Mesendoderm (in vitro differentiated cells): ENCODE measurements around the gene ZBBX.
A peak's percentile ranks its signal among the peaks of the same experiment; 100 is the strongest.

Experiments
- DNase-seq: peaks from one replicate; pipeline ENCODE4 v3.0.0; 2013
- H2AK5ac ChIP-seq: 2 replicates; pipeline ENCODE4 v1.6.1; 2013; ENCODE audit warnings: low read length, inconsistent platforms
- H2BK120ac ChIP-seq: 2 replicates; pipeline ENCODE4 v1.6.1; 2013; ENCODE audit warnings: low read depth, mild to moderate bottlenecking, low read length, moderate library complexity, mixed read lengths
- H2BK15ac ChIP-seq: replicated peaks from 2 replicates; pipeline ENCODE4 v1.6.1; 2013; ENCODE audit warnings: low read depth, mild to moderate bottlenecking, moderate library complexity
- H2BK5ac ChIP-seq: 2 replicates; pipeline ENCODE4 v1.6.1; 2013; ENCODE audit warnings: low read length, inconsistent platforms
- H3K18ac ChIP-seq: 2 replicates; pipeline ENCODE4 v1.6.1; 2013; ENCODE audit warnings: mild to moderate bottlenecking, low read length, mixed read lengths
- H3K23ac ChIP-seq: one replicate; pipeline ENCODE4 v1.6.1; 2013; ENCODE audit warnings: low read length
- H3K27ac ChIP-seq: 2 replicates; pipeline ENCODE4 v1.5.1; 2013; ENCODE audit warnings: low read depth, mild to moderate bottlenecking, inconsistent platforms, low read length, moderate library complexity
- H3K27me3 ChIP-seq: 2 replicates; pipeline ENCODE4 v1.6.1; 2013; ENCODE audit warnings: low read length, control low read depth, mild to moderate bottlenecking, inconsistent platforms; ENCODE audit not compliant: insufficient read depth, poor library complexity
- H3K36me3 ChIP-seq: 2 replicates; pipeline ENCODE4 v1.6.1; 2013; ENCODE audit warnings: low read length, inconsistent platforms; ENCODE audit not compliant: control insufficient read depth, insufficient read depth
- H3K4ac ChIP-seq: one replicate; pipeline ENCODE4 v1.6.1; 2013; ENCODE audit warnings: low read depth, mild to moderate bottlenecking, low read length, moderate library complexity
- H3K4me1 ChIP-seq: 2 replicates; pipeline ENCODE4 v1.6.1; 2013; ENCODE audit warnings: low read depth, low read length, inconsistent platforms; ENCODE audit not compliant: control insufficient read depth
- H3K4me2 ChIP-seq: 2 replicates; pipeline ENCODE4 v1.6.1; 2013; ENCODE audit warnings: low read length
- H3K4me3 ChIP-seq: 2 replicates; pipeline ENCODE4 v1.5.1; 2013; ENCODE audit warnings: mild to moderate bottlenecking, low read length
- H3K56ac ChIP-seq: one replicate; pipeline ENCODE4 v1.6.1; 2013; ENCODE audit warnings: low read length
- H3K79me1 ChIP-seq: 2 replicates; pipeline ENCODE4 v1.6.1; 2013; ENCODE audit warnings: low read length, inconsistent platforms
- H3K79me2 ChIP-seq: 2 replicates; pipeline ENCODE4 v1.6.1; 2013; ENCODE audit warnings: mild to moderate bottlenecking, low read length; ENCODE audit not compliant: control insufficient read depth, insufficient read depth
- H3K9ac ChIP-seq: 2 replicates; pipeline ENCODE4 v1.6.1; 2013; ENCODE audit warnings: low read length, inconsistent platforms
- H4K5ac ChIP-seq: one replicate; pipeline ENCODE4 v1.6.1; 2013; ENCODE audit warnings: low read length
- H4K8ac ChIP-seq: one replicate; pipeline ENCODE4 v1.6.1; 2013; ENCODE audit warnings: low read depth, mild to moderate bottlenecking, control low read depth, low read length, moderate library complexity
- WGBS: extraction: QIAGEN DNeasy Blood & Tissue Kit; methylation state at CpG from one replicate; pipeline ENCODE4 v1.1.7; 2013; ENCODE audit warnings: low lambda C conversion rate, missing lambda C conversion rate; ENCODE audit not compliant: insufficient coverage; ENCODE audit errors: extremely low coverage; 5-methylcytosine and 5-hydroxymethylcytosine counted together

The ZBBX gene

GRCh38 chr3:167397826-167398225 lies 17.7 kb upstream of the ZBBX start:
- Histone ChIP-seq H3K23ac (no peak overlapping the region), H3K4me1 (no peaks in the 10 kb centered on the region), H3K4me2 (no peak overlapping the region), H2AK5ac (no peak overlapping the region), H4K5ac (no peak overlapping the region), H3K4me3 (no peak overlapping the region), H3K4ac (no peak overlapping the region), H4K8ac (no peak overlapping the region), H3K9ac (no peak overlapping the region), H3K18ac (no peak overlapping the region), H3K36me3 (no peaks in the 10 kb centered on the region), H2BK120ac (no peak overlapping the region), H3K79me2 (no peaks in the 10 kb centered on the region), H2BK15ac (no peak overlapping the region), H2BK5ac (no peak overlapping the region), H3K56ac (no peak overlapping the region), H3K27me3 (no peaks in the 10 kb centered on the region), H3K27ac (no peak overlapping the region), H3K79me1 (no peaks in the 10 kb centered on the region)
- no CpG with 5 or more reads among the region's 1 CpG for WGBS
- no peak for DNase-seq

GRCh38 chr3:167396075-167396474 lies 16.0 kb upstream of the ZBBX start:
- H3K4me2 ChIP-seq, result no peak overlapping the region
- no peak overlapping the region for H3K4me3 ChIP-seq
- no peak overlapping the region for H3K9ac ChIP-seq
- H3K4ac ChIP-seq, result no peak overlapping the region
- no peak overlapping the region for H4K5ac ChIP-seq
- H2BK120ac ChIP-seq, result no peak overlapping the region
- H3K27ac ChIP-seq, result no peak overlapping the region
- no peaks in the 10 kb centered on the region for H3K79me2 ChIP-seq
- no peak overlapping the region for H2AK5ac ChIP-seq
- H3K4me1 ChIP-seq, result no peaks in the 10 kb centered on the region
- H2BK15ac ChIP-seq, result no peak overlapping the region
- no peaks in the 10 kb centered on the region for H3K79me1 ChIP-seq
- no peaks in the 10 kb centered on the region for H3K27me3 ChIP-seq
- H3K18ac ChIP-seq, result no peak overlapping the region
- H4K8ac ChIP-seq, result no peak overlapping the region
- no peaks in the 10 kb centered on the region for H3K36me3 ChIP-seq
- no peak for DNase-seq
- no peak overlapping the region for H3K56ac ChIP-seq
- WGBS, result no CpG with 5 or more reads among the region's 2 CpGs
- no peak overlapping the region for H2BK5ac ChIP-seq
- no peak overlapping the region for H3K23ac ChIP-seq

- no peak overlapping the region for H3K23ac ChIP-seq
- no peak overlapping the region for H3K4me2 ChIP-seq
Observed at GRCh38 chr3:167394003-167394402, 13.9 kb upstream of the ZBBX start.

GRCh38 chr3:167382155-167382554 lies 2.1 kb upstream of the ZBBX start:
- WGBS, result no CpG with 5 or more reads among the region's 3 CpGs
- Histone ChIP-seq H3K4me3 (no peak overlapping the region), H3K4ac (no peak overlapping the region)

More at GRCh38 chr3:167394003-167394402, 13.9 kb upstream of the ZBBX start:
- no peak overlapping the region for H4K8ac ChIP-seq
- H2AK5ac ChIP-seq, result no peak overlapping the region
- no peak overlapping the region for H3K9ac ChIP-seq
- no CpG with 5 or more reads among the region's 2 CpGs for WGBS
- no peak overlapping the region for H2BK5ac ChIP-seq
- H3K79me1 ChIP-seq, result no peaks in the 10 kb centered on the region
- H2BK15ac ChIP-seq, result no peak overlapping the region
- H3K4me3 ChIP-seq, result no peak overlapping the region
- H4K5ac ChIP-seq, result no peak overlapping the region
- no peak overlapping the region for H3K56ac ChIP-seq
- H3K27ac ChIP-seq, result no peak overlapping the region
- no peak overlapping the region for H3K18ac ChIP-seq
- H3K27me3 ChIP-seq, result no peaks in the 10 kb centered on the region
- no peaks in the 10 kb centered on the region for H3K36me3 ChIP-seq
- no peak overlapping the region for H3K4ac ChIP-seq
- no peak for DNase-seq
- H3K79me2 ChIP-seq, result no peaks in the 10 kb centered on the region
- no peaks in the 10 kb centered on the region for H3K4me1 ChIP-seq
- no peak overlapping the region for H2BK120ac ChIP-seq

GRCh38 chr3:167375478-167375877 lies 4.6 kb downstream of the ZBBX start:
- Histone ChIP-seq H3K36me3 (no peaks in the 10 kb centered on the region), H2AK5ac (no peak overlapping the region), H3K4me3 (no peak overlapping the region), H3K27me3 (no peaks in the 10 kb centered on the region), H2BK120ac (no peak overlapping the region), H3K79me2 (no peaks in the 10 kb centered on the region), H3K9ac (no peak overlapping the region), H3K79me1 (no peaks in the 10 kb centered on the region), H3K27ac (no peak overlapping the region), H2BK15ac (no peak overlapping the region), H3K4me1 (no peaks in the 10 kb centered on the region), H3K4me2 (no peak overlapping the region), H4K8ac (no peak overlapping the region), H3K56ac (no peak overlapping the region), H3K4ac (no peak overlapping the region), H3K23ac (no peak overlapping the region), H2BK5ac (no peak overlapping the region), H3K18ac (no peak overlapping the region), H4K5ac (no peak overlapping the region)
- no peak for DNase-seq
- WGBS, result no CpG with 5 or more reads among the region's 6 CpGs

More at GRCh38 chr3:167382155-167382554, 2.1 kb upstream of the ZBBX start:
- H3K4me2 ChIP-seq, result no peak overlapping the region
- H3K9ac ChIP-seq, result no peak overlapping the region
- no peaks in the 10 kb centered on the region for H3K79me2 ChIP-seq
- H3K27ac ChIP-seq, result no peak overlapping the region
- no peak overlapping the region for H3K23ac ChIP-seq
- H2AK5ac ChIP-seq, result no peak overlapping the region
- no peak overlapping the region for H3K56ac ChIP-seq
- H3K27me3 ChIP-seq, result no peaks in the 10 kb centered on the region
- H3K18ac ChIP-seq, result no peak overlapping the region
- H3K79me1 ChIP-seq, result no peaks in the 10 kb centered on the region
- H2BK15ac ChIP-seq, result no peak overlapping the region
- H2BK5ac ChIP-seq, result no peak overlapping the region
- no peak overlapping the region for H4K5ac ChIP-seq
- H3K4me1 ChIP-seq, result no peaks in the 10 kb centered on the region
- H3K36me3 ChIP-seq, result no peaks in the 10 kb centered on the region
- no peak for DNase-seq
- H4K8ac ChIP-seq, result no peak overlapping the region
- no peak overlapping the region for H2BK120ac ChIP-seq

DNA sequence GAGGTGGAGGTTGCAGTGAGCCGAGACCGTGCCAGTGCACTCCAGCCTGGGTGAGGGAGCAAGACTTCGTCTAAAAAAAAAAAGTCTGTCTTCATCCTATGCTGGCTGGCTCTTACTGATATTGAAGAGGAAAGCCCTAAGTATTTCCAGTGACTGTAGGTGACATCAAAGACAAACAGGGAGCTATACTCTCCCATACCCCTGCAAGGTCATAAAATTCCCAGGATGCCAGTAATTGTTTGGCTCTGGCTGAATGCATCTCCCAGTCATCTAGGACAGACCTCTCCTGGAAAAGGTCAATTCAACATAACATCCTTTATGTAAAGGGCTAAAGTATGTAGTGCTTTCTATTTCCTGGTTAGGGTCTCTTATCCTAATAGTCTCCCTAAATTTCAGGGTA lies 8.0 kb downstream of the ZBBX start:
- no peaks in the 10 kb centered on the region for H3K79me1 ChIP-seq
- H2BK120ac ChIP-seq, result no peak overlapping the region
- H2BK15ac ChIP-seq, result no peak overlapping the region
- H3K56ac ChIP-seq, result no peak overlapping the region
- H3K4ac ChIP-seq, result no peak overlapping the region
- no peak overlapping the region for H2BK5ac ChIP-seq
- H3K4me3 ChIP-seq, result no peak overlapping the region
- H3K4me1 ChIP-seq, result no peaks in the 10 kb centered on the region
- H3K27ac ChIP-seq, result no peak overlapping the region
- no peak overlapping the region for H3K23ac ChIP-seq
- H4K5ac ChIP-seq, result no peak overlapping the region
- no peak overlapping the region for H3K4me2 ChIP-seq
- no peaks in the 10 kb centered on the region for H3K79me2 ChIP-seq
- H3K36me3 ChIP-seq, result no peaks in the 10 kb centered on the region
- H3K18ac ChIP-seq, result no peak overlapping the region
- DNase-seq, result peak; percentile 80
- H2AK5ac ChIP-seq, result no peak overlapping the region
- whole genome bisulfite sequencing, result no CpG with 5 or more reads among the region's 3 CpGs
- H3K27me3 ChIP-seq, result no peaks in the 10 kb centered on the region
- H3K9ac ChIP-seq, result no peak overlapping the region
- no peak overlapping the region for H4K8ac ChIP-seq
